NCI-H526 treated with DMSO at 0.1 percent for 48 hours (cell line): Measurements from ENCODE around the gene CENPB.
"Not testable (repeated sequence)": the region's sequence is repeated elsewhere in the genome, so short reads cannot be mapped to it uniquely, and the experiment has no call there.

Experiments used
- DNase-seq: peaks from one replicate; lab custom pipeline; 2025; lab: John Stamatoyannopoulos, UW

CENPB gene

GRCh38 chr20:3811467-3812258, 25.1 kb upstream of the CENPB start:
- DNase-seq: no peak

DNA sequence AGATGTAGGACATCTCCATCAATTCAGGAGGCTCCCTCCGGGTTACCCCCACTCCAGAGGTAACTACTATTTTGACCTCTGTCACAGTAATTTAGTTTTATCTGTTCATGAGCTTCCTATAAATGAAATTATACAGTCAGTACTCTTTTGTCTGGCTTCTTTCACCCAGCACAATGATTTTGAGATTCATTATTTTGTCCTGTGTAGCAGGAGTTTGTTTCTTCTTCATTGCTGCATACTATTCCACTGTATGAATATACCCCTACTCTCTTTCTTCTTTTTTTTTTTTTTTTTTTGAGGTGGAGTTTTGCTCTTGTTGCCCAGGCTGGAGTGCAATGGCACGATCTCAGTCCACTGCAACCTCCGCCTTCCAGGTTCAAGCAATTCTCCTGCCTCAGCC, 22.0 kb upstream of the CENPB start:
- DNase-seq: no peak

GRCh38 chr20:3804781-3805180, 18.2 kb upstream of the CENPB start:
- no peak for DNase-seq

- DNase-seq: no peak
Observed at GRCh38 chr20:3804254-3804751, 17.8 kb upstream of the CENPB start.

DNA sequence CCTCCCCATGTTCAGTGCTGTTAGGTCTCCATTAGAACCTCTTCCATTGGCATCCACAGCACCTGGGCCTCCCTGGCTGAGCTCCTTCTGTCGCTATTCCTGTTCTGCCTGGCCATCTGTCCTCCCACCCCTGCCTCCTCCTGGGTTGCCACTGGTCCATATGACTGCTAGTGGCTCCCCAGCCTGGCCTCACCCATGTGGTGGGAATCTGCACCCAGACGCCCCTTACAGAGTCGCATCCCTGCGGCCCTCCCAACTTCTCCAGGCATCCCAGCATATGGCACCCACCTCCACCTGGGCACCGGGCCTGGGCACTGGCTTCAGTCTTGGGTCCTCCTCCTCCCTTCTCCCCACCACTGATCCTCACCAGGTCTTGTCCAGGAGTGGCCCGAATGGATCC, 17.3 kb upstream of the CENPB start:
- no peak for DNase-seq

- no peak for DNase-seq
Observed at GRCh38 chr20:3803289-3803688, 16.7 kb upstream of the CENPB start.

GRCh38 chr20:3802524-3803239, 16.1 kb upstream of the CENPB start:
- DNase-seq: no peak

DNA sequence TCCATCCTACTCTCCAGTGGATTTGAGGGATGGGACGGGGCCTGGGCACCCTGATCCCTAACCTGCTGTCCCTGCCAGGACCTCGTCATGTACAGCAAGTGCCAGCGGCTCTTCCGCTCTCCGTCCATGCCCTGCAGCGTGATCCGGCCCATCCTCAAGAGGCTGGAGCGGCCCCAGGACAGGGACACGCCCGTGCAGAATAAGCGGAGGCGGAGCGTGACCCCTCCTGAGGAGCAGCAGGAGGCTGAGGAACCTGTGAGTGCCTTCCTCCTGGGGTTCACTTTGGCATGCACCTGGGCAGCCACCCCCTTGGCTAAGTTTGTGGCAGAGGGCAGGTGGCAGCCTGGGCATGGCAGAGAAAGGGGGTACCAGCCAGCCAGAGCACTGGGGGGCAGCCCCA, 15.3 kb upstream of the CENPB start:
- DNase-seq: no peak

- DNase-seq: no peak
Observed at GRCh38 chr20:3801299-3801698, 14.8 kb upstream of the CENPB start.

DNA sequence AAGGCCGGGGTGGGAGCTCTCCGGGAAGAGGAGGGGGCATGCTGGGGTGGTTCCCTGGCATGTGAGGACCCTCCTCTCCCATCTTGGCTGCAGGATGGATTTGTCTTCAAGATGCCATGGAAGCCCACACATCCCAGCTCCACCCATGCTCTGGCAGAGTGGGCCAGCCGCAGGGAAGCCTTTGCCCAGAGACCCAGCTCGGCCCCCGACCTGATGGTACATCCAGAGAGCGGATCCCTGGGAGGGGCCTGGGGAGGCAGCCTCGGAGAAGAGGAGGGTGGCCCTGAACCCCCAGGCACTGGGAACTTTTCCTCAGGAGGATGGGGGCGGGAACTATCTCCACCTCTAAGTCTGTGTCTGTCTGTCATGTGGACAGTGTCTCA, 14.3 kb upstream of the CENPB start:
- DNase-seq: no peak

GRCh38 chr20:3800256-3800877, 13.8 kb upstream of the CENPB start:
- peak; percentile 77 for DNase-seq

- DNase-seq: no peak
Observed at GRCh38 chr20:3798908-3799248, 12.3 kb upstream of the CENPB start.

DNA sequence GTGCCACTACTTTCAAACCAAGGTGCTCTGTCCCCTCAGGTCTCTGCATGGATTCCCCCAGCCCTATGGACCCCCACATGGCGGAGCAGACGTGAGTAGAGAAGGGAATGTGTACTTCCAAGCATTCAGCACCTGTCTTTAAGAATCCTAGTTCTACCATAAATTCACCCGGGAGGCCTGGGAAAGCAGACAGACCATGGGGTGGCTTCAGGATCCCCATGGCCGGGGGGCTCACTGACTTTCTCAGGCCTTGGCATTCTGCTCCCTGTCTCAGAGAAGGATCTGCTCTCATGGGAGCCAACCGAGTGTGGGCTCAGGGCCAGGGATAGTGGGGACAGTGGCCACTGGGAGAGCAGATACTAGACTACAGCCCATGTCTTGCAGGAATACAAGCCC, 11.8 kb upstream of the CENPB start:
- no peak for DNase-seq

- peak; percentile 74 for DNase-seq
Observed at GRCh38 chr20:3797592-3798372, 11.2 kb upstream of the CENPB start.

GRCh38 chr20:3797226-3797545, 10.6 kb upstream of the CENPB start:
- DNase-seq: no peak

DNA sequence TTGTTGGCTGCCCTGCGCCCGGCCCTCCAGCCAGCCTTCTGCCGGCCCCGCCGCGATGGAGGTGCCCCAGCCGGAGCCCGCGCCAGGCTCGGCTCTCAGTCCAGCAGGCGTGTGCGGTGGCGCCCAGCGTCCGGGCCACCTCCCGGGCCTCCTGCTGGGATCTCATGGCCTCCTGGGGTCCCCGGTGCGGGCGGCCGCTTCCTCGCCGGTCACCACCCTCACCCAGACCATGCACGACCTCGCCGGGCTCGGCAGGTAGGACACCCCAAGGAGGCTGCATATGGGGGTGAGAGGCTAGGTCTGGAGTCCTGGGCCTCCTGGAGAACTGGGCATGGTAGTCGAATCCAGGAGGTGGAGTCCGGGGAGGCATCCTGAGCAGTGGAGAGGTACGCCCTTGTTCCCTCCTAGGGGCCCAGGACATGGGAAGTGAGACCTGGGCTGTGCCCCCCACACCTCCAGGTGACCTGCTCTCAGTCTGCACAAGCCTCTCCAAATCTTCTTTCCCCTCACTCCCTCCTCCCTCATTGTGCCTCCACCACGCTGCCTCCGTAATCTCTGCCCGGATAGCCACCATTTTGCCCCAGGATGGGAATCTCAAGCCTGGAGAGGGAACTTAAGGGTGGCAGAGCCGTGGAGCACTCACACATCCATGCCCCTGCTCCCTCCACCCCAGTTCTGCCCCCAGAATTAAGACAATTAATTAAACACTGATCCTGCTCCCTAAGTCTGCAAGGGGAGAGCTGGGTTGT, 10.1 kb upstream of the CENPB start:
- DNase-seq: no peak

GRCh38 chr20:3795511-3796468, 9.2 kb upstream of the CENPB start, which contains the start of gene CDC25B:
TSS of gene CDC25B (plus strand) at chr20:3796310. CDS start at chr20:3796532, 222 bp downstream.
- DNase-seq: peak; percentile 95

GRCh38 chr20:3794701-3795420, 8.3 kb upstream of the CENPB start:
- no peak for DNase-seq

GRCh38 chr20:3794168-3794567, 7.6 kb upstream of the CENPB start:
- DNase-seq: peak; percentile 28

DNA sequence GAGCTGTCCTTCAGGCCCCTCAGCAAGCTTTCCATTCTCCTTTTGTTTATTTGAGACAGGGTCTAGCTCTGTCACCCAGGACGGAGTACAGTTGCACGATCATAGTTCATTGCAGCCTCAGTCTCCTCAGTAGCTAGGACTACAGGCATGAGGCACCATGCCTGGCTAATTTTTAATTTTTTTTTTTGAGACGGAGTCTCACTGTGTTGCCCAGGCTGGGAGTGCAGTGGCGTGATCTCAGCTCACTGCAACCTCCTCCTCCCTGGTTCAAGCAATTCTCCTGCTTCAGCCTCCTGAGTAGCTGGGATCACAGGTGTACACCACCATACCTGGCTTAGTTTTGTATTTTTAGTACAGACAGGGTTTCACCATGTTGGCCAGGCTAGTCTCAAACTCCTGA, 2.7 kb upstream of the CENPB start:
- not testable (repeated sequence) for DNase-seq
